T-helper 1 cell (primary cell): ENCODE data around the gene PSTK.

ENCODE experiments used
- DNase-seq, 5 donors: peaks; one replicate each; pipeline ENCODE4 v3.0.0-alpha.2; 2012 to 2020

PSTK gene

DNA sequence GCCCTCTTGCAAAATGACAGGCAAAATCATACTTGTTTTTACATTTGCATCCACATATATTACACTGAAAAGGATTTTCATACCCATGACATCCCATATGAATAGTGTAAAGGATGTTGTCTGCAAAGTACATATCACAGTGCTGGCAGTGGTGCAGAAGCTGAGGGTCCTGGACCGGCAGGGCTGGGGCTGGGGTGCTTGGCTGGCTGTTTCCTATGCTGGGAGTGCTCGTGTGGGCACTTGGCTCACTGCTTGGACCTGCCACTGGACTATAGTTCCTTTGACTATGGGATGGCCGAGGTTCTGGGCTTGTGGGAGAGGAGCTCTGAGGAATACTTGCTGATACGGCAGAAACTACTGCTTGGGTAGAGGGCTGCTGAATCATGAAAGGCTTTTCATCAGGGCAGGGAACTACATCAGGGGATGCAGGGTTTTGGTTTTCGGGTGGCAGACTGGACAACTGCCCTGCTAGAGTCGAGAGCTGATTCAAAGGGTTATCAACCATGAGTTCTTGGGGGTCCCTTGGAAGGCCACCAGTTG lies 13.7 kb downstream of the PSTK start:
- no peak for DNase-seq

DNA sequence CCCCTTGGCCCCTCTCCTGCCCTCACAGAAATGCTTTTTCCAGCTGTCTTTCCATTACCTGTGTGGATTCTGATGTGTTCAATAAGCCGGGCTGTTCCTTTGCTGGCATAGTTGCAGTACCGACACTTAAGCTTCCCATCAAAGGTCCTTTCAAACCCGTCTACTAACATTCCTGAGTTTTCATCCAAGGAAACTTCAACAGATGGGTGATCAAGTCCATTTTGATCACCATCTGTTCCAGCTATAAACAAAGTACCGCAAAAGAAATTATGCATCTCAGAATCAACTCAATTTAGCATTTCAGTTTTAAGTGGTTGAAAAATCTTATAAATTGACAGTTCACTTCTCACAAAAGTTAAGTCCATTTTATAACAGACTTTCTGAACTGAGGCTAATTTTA lies 15.7 kb downstream of the PSTK start:
- no peak for DNase-seq

DNA sequence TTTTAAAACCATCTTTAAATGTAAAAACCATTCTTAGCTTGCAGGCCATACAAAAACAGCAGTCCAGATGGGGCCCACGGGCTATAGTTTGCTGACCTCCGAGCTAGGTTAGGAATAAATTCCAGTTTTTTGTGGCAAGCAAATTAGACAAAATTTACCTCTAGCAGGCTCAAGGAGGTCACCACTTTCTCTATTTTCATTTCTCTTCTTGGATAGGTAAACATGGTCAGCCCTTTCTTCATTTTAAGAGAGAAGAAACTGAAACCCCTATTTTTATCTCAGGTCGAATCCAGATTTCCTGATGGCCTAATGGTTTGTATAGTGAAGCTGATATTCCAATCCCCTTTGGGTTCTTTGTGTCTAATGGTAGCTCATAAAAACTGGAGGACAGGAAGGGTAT lies 17.7 kb downstream of the PSTK start:
- no peak for DNase-seq

DNA sequence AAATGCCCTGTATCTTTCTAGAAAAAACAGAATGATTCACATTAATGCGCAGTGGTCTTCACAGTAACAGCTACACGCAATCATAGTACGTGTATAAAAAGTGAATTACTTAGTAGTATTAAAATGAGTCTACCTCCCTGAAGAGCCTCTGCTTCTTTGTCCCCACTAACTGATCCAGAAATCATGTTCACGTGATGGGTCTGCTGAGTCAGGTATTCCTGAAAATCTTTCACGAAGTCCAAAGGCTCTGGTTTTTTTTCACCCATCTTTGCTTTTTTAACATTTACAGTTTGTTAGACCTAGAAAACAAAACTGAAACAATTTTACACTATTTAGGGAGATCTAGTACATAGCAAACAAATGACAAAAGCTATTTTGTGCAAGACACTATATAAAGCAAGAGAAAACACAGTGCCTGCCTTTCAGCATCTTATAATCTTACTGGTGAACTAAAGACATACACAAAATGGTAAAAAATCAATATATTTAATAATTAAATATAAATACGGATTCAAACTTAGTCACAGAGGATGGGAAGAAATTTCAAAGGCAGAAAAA lies 18.2 kb downstream of the PSTK start:
- DNase-seq: no peak

DNA sequence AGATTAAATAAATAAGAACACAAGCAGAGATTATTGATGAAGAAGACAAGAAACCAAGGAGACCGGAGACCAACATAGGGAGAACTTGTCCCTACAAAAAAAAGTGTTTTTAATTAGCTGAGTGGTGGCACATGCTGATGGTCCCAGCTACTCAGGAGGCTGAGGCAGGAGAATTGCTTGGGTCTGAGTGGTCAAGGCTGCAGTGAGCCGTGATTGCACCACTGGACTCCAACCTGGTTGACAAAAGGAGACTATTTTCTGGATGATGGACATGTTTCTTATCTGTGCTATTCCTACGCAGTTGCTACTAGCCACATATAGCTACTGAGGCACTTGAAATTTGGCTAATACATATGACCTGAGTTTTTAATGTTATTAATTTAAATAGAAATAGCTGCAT lies 18.7 kb downstream of the PSTK start:
- no peak for DNase-seq

DNA sequence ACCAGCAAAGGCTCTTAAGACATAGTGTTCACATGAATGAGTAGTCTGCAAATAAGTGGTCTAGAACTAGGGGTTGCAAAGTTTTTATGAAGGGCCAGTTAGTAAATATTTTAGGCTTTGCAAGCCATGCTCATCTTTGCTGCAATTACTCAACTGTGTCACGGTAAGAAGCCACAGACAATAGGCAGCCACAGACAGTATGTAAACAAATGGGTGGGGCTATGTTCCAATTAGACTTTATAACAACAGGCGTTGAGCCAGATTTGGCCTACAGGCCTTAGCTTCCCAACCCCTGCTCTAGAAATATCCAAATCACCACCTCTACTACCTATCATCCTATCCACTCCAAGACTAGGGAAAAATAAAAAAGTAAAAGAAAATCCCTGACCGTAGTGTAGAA lies 19.1 kb downstream of the PSTK start:
- no peak for DNase-seq

DNA sequence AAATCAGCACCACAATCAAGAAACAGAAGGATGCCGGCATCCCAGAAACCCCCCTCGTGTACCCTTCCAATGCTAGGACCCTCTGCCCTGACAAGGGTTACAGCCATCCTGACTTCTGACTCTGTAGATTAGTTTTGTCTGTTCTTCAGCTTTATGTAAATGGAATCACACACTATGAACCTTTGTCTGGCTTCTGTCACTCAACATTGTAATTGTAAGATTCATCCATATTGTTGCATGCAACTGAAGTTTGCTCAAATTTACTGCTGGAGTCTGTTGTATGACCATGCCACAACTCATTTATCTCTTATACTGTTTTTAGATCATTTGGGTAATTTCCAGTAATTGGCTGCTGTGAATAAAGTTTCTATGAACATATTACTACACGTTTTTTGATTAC lies 20.0 kb downstream of the PSTK start:
- no peak for DNase-seq

DNA sequence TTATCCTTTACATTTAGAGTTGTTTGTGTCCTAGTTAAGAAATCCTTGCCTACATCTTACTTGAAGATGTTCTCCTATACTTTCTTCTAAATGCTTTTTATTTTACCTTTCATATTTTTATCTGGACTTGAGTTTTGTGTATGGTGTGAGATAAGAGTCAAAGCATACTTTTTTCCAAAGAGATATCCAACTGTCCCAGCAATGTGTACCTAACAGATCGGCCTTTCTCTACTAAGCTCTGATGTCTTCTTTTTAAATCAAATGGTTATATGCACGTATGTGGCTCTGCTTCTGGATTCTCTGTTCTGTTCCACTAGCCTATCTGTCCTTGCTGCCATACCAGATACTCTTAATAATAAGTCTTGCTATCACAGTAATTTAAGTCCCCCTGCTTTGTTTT lies 21.2 kb downstream of the PSTK start:
- no peak for DNase-seq

DNA sequence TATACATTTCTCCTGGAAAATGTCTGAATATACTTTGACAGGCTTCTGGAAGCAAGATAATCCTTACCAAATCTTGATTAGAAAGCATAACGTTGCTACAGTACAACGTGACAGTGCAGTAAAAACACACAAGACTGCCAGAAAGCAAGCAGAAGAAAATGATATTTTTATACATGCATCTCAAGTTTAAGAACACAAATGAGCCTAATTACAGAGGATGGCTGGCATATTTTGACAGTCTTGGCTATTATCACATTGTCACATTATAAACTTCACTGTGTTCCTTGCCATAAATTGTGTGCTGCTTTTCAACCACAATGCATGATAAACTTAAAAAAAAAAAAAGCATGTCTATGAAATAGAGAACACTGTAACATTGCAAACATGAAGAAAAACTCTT lies 24.1 kb downstream of the PSTK start:
- no peak for DNase-seq

DNA sequence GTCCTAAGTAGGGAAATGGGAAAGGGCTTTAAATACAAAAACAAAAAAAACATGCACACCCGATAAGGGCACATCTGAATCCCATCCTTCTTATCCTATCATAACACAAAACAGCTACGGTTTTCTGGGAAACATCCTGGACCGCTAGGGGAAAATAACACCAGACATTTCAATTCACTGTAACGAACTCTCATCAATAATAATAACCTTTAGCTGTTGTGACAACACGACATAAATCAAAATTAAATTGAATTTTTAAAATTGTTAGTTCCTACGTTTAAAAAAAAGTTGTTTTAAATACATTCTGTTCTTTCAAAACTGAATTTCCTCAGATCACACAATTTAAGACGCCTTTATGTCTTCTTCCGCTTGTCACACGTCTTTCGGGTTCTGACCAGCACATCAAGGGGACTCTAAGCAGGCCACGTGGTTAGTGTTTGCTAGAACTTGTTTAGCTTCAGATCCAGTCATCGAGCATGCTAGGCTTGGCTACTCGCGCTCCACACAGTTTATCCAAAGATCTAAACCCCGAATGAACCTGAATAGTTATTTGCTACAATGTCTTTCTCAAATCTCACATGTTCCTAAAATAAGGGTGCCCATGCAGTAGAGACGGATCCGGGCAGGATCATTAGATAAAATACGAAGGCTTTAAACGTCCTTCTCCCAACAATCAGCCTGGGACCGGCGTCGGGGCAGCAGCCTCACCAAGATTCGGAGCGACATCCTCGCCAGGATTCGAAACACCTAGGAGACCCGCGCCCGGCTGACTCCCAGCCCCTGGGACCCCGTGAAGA lies 27.6 kb downstream of the PSTK start:
- peak in 4 of 5 donors; percentile 25 to 54 (median 40) for DNase-seq

DNA sequence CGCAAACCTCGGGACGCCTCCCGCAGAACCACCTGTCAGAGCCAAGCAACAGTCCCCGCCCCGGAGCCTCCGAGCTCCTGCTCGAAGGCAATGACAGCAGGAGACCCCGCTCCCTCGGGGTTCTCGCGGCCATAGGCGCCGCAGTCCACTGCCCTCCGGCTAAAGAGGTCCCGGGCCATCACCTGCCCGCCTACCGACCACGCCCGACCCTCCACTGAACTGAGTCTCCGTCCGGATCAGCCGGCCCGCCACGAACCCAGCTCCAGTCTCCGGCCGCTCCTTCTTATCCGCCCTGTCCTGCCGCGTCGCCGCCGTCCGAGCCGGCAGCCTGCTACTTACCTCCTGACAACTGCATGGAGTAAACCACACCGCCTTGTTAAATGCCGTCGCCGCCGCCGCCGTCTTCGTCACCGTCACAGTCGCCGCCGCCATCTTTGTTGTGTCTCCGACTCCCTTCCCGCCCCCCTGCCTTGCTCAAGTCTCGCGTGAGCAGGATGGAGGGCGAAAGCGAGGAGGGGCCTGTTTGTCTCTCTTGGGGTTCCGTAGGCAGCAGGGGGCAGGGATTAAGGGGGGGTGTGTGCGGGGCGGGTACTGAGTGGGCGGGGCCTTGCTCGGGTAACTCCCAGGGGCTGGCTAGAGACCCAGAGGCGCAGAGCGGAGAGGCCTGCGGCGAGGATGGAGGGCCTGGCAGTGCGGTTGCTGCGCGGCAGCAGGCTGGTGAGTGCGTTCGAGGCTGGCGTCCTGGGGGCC lies 28.3 kb downstream of the PSTK start, which contains the start of the genes ACADSB and IKZF5:
Gene ACADSB, plus strand, starts transcription at position 652 of the 750 bp plus-strand sequence. Its CDS starts 24 bp downstream, at position 676.
Gene IKZF5, minus strand, starts transcription at position 441 of the 750 bp plus-strand sequence. CDS start 10,170 bp downstream, outside the sequence.
- peak; percentile 93 to 97 (median 96) for DNase-seq

DNA sequence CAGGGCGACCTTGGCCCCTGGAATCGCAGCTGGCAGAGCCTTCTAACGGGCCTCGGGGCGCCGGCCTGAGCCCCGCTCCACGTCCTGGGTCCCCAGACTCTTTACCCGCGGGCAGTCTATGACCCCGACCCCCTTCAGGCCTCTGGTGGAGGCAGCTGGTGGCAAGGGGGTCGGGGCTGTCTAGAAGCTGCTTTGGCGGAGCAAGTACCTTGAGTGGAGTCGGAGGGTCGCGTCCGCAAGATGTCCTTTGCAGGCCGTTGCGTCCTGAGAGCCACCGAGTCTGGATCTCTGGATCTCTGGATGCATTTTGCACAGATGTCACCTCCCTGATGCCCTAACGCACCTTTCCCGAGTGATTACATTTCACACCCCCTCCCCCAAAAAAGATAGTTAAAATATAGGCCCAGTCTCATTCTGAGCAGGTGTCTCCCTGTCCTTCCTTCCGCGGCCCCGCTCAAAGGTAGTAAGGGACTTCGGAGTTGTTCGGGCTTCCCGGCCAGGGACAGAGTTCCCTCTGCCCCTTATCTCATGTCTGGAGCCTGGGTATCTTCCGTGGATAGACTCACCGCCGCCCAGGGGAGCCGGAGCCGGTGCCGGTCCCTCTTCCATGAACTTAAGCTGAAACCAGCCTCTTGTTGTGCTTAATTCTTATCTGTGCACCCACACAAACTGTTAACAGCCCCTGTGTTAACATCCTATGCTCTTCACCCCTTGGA lies 29.1 kb downstream of the PSTK start:
- peak in 3 of 5 donors; percentile 3 to 13 (median 7) for DNase-seq

DNA sequence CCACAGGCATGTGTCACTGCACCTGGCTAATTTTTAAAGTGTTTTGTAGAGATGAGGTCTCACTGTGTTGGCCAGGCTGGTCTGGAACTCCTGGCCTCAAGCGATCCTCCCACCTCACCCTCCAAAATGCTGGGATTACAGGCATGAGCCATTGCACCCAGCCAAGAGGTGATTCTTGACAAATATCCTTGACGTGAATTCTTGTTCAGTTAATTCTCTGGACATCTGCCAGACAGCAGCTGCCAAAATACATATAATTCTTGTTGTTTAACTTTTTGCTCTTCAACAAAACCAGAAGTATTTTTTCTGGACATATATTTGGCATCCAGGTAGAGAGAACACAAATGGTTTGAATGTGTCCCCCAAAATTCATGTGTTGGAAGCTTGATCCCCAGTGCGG lies 31.8 kb downstream of the PSTK start:
- DNase-seq: no peak

DNA sequence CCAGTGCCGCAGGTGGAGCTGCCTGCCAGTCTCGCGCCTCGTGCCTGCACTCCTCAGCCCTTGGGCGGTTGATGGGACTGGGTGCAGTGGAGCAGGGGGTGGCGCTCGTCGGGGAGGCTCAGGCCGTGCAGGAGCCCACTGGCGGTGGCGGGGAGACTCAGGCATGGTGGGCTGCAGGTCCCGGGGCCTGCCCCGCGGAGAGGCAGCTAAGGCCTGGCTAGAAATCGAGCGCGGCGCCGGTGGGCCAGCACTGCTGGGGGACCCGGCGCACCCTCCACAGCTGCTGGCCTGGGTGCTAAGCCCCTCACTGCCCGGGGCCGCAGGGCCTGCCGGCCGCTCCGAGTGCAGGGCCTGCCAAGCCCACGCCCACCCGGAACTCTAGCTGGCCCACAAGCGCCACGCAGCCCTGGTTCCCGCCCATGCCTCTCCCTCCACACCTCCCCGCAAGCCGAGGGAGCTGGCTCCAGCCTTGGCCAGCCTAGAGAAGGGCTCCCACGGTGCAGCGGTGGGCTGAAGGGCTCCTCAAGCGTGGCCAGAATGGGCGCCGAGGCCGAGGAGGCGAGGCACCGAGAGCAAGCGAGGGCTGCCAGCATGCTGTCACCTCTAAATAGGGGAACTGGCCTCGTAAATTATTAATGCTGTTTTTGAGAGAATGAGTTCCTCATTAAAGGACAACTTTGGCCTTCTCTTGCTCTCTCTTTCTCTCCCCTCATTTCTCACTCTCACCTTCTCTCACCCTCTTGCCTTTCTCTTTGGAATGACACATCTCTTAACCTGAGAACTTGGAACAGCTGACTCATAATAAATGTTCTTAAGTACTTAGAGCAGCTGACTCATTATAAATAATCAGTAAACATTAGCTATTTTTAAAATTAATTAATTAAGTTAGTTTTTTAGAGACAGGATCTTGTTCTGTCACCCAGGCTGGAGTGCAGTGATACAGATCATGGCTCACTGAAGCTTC lies 33.5 kb downstream of the PSTK start:
- DNase-seq: no peak

DNA sequence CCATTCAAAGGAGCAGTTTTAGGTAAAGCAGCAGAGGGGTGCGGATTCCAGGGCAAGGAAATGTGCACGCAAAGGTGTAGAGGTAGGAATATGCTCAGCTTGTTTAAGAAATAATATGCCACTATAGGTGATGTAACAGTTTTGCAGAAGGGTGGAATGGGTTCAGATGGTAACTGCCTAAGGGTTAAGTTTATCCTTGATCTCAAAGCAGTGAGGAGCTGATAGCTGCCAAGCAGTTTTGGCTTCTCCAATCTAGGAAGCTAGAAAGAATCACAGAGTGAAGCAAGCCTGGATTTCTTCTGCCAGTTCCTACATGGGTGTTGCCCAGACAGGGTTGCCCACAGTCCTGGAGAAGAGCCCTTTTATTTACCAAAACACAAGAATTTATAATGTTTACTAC lies 34.6 kb downstream of the PSTK start:
- DNase-seq: no peak

DNA sequence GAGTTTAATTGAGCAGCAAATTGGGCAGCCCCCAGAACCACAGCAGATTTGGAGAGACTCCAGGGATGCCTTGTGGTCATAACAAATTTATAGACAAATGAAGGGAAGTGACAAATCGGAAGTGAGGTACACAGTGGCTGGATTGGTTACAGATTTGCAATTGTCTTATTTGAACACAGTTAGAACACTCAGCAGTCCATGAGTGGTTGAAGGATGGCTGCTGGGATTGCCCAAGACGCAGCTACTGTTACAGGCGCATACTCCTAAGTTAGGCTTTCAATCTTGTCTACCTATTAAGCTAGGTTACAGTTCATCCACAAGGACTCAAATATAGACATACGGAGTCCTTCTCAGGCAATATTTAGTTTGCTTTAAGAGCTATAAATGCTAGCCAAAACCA lies 36.0 kb downstream of the PSTK start:
- no peak for DNase-seq

DNA sequence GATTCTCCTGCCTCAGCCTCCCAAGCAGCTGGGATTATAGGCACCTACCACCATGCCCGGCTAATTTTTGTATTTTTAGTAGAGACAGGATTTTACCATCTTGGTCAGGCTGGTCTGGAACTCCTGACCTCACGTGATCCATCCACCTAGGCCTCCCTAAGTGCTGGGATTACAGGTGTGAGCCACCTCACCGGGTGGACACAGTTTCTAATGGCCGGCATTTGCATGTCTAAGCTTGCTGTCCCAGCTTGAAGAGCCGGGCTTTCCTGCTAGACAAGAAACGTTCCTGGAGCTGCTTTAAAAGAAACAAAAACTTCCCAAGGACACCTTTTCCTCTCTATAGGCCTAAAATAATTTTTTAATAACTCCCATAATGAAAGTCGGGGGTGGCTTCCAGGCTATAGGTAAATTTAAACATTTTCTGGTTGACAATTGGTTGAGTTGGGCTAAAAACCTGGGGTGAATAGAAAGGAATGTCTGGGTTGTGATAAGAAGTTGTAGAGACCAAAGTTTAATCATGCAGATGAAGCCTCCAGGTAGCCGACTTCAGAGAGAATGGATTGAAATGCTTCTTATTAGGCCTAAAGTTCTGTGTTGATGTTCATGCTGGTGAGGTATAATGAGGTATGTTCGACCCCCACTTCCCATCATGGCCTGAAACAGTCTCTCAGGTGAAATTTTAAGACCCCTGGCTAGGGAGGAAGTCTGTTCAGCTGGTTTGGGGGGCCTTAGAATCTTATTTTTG lies 37.4 kb downstream of the PSTK start:
- no peak for DNase-seq

DNA sequence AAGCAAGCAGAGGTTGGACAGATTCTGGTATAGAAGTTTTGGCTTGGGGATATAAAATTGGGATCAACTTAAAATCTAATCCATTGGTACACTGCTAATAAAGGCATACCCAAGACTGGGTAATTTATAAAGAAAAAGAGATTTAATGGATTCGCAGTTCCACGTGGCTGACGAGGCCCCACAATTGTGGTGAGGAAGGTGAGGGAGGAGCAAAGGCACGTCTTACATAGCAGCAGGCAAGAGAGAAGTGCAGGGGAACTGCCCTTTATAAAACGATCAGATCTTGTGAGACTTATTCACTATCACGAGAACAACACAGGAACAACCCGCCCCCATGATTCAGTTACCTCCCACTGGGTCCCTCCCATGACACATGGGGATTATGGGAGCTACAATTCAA lies 38.3 kb downstream of the PSTK start:
- DNase-seq: no peak

DNA sequence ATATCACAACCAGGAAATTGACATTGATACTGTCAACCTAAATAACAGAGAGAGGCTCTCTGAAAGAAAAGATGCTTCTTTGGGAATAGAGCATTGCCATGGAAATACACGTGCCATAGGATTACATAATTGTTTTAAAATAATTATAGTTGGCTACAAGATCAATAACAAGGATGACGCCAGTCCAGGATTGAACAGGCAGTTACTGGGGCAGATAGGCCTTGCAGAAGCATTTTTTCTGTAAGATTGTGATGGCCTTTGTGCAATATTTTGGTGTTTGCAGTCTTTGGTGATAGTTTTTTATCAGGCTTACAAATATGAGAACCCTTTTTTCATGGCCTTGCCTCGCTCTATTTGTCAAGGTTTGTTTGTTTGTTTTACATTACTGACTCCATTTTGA lies 39.1 kb downstream of the PSTK start:
- no peak for DNase-seq

DNA sequence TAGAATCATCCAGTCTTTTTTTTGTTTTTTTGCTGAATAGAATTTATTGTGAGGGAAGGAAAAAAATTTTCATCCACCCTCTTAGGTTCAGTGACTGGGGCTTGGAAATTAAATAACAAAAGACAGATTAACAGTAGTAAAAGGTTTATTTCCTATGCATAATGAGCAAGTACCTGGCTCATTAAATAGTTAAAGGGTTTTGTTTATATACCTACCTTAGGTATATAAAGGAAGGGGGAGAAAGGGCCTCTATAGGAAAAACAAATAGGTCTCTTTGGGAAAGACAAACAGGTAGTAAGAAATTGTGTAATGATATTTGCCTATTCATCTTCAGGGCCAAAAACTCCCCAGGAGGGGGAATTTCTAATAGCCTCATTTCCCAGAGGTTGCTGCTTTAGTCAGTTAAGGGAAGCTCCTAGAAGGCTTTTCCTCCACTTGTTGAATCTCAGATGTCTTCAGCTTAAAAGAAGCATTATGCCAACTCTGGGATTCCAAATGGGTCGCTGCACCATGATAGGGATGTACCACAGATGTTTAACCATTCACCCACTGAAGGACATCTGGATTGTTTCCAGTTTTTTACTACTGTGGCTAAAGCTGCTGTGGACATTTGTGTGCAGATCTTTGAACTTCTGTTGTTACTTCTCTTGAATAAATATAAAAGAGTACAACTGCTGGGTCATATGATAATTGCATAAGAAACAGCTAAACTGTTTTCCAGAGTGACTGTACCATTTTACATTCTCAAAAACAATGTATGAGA lies 39.9 kb downstream of the PSTK start:
- no peak for DNase-seq
